ENCODE results near the gene PSMA8. TPM values are rescaled to one million over a fixed set of nuclear protein-coding genes. Genes with fewer than 3 reads are reported as not detected.
"Not testable (repeated sequence)": the region's sequence is repeated elsewhere in the genome, so short reads cannot be mapped to it uniquely, and the experiment has no call there.

PSMA8 gene
- total RNA-seq, 2 donors from 2014 or later = not detected

DNA sequence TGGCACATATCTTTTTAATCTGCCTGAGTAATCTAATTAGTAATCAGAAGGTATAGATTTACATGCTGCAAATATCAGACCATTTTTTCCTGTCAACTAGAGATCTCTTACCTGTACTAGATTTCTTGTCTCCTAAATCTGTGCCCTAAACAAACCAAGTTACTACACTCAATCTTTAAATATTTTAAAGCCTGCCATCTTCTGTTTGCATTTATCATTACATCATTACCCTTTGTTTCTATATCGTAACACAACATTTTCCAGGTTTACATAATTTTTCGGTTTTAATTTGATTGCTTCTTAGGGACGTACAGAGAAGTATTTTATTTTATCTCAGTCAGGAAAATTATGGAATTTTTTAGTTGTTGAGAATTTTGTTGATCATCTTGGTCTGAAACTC lies 25.7 kb downstream of the PSMA8 start:
- Histone ChIP-seq H3K4me3 (no peak overlapping the region), H3K4me1 (no peaks in the 10 kb centered on the region), H3K9me3 (no peaks in the 10 kb centered on the region), H3K27ac (no peak overlapping the region), H3K27me3 (no peaks in the 10 kb centered on the region), H3K36me3 (replicated peaks in 1 of 2; ENCODE audit: insufficient read depth in 1 of 2, low read depth in 2 of 2) (no peaks in the 10 kb centered on the region)
- 21 to 25% methylated on average over 3 of the region's 3 CpGs for WGBS, 2 donors
- intact Hi-C loops (cut with DNase I) = no loop called here
- no peak for ATAC-seq
- no peak for DNase-seq
- no peak for TF ChIP-seq POLR2A (IDR thresholded peaks at IDR 0.05)
- TF ChIP-seq, protein P1, sequence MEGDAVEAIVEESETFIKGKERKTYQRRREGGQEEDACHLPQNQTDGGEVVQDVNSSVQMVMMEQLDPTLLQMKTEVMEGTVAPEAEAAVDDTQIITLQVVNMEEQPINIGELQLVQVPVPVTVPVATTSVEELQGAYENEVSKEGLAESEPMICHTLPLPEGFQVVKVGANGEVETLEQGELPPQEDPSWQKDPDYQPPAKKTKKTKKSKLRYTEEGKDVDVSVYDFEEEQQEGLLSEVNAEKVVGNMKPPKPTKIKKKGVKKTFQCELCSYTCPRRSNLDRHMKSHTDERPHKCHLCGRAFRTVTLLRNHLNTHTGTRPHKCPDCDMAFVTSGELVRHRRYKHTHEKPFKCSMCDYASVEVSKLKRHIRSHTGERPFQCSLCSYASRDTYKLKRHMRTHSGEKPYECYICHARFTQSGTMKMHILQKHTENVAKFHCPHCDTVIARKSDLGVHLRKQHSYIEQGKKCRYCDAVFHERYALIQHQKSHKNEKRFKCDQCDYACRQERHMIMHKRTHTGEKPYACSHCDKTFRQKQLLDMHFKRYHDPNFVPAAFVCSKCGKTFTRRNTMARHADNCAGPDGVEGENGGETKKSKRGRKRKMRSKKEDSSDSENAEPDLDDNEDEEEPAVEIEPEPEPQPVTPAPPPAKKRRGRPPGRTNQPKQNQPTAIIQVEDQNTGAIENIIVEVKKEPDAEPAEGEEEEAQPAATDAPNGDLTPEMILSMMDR (IDR thresholded peaks at IDR 0.05) = peak in 4 of 7 experiments; percentile 12 to 29 (median 23)

DNA sequence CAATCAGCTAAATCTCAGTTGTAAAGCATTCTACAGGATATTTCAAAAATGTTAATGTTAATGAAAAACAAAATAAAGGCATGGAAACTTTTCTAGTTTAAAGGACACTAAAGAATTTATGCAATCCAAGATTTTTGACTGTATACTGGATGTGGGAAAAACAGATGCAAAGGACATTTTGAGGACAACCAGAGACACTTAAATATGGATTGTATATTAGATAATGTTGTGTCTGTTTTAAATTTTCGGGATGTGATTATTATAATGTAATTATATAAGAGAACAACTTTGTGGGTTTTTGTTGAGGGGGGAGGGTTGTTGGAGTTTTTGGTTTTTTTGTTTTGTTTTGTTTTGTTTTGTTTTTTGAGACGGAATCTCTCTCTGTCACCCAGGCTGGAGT lies 30.9 kb downstream of the PSMA8 start:
- no peaks in the 10 kb centered on the region for H3K27me3 ChIP-seq
- no peak overlapping the region for H3K4me3 ChIP-seq
- WGBS, 2 donors = 71 to 83% methylated on average over 2 of the region's 2 CpGs

DNA sequence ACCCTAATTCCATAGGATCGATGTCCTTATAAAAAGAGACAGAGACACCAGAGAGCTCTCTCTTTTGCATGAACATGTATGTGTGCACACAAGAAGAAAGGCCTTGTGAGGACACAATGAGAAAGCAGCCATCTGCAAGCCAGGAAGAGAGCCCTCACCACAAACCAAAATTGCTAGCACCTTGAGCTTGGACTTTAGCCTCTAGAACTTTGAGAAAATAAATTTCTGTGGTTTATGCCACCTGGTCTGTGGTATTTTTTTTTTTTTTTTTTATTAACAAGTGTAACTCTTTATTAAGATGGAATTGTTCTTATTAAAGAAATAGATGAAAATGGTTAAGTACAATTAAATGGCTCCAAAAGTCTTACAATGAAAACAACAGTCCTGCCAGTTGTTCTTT lies 33.9 kb downstream of the PSMA8 start:
- H3K4me1 ChIP-seq; H3K9me3 ChIP-seq; H3K27ac ChIP-seq; DNase-seq; H3K36me3 ChIP-seq (replicated peaks in 1 of 2; ENCODE audit: insufficient read depth in 1 of 2, low read depth in 2 of 2); intact Hi-C loops (cut with DNase I); ATAC-seq; H3K27me3 ChIP-seq; H3K4me3 ChIP-seq: not testable (repeated sequence)
- WGBS, 2 donors = 88 to 92% methylated on average over 1 of the region's 1 CpG

More for the DNA sequence above, 30.9 kb downstream of the PSMA8 start:
- DNase-seq = no peak
- no peak for TF ChIP-seq POLR2A (IDR thresholded peaks at IDR 0.05)
- TF ChIP-seq, protein P1 (IDR thresholded peaks at IDR 0.05) = no peak
- no peaks in the 10 kb centered on the region for H3K36me3 ChIP-seq (replicated peaks in 1 of 2; ENCODE audit: insufficient read depth in 1 of 2, low read depth in 2 of 2)
- no peak overlapping the region for H3K27ac ChIP-seq
- ATAC-seq = no peak
- H3K9me3 ChIP-seq = no peaks in the 10 kb centered on the region
- no peaks in the 10 kb centered on the region for H3K4me1 ChIP-seq
- intact Hi-C loops (cut with DNase I) = no loop called here

DNA sequence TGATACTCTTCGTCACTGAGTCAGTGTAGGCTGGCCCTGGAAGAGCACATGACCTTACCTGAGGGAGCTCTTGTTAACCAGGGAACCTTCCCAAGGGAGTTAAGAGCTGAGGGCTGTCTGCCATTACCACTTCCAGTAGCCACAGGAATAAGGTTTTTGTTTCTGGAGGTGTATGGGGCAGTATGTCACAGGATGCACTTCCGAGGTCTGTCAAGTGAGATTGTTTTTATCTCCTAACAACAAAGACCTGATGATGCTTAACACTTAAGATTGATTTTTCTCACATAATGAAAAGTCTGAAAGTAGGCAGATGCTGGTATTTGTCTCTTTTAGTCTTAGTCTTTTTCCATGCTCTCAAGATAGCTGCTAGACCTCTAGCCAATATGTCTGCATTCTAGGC lies 41.8 kb downstream of the PSMA8 start:
- ATAC-seq (no peak), DNase-seq (no peak)
- 65 to 69% methylated on average over 2 of the region's 2 CpGs for WGBS, 2 donors
- no peaks in the 10 kb centered on the region for H3K36me3 ChIP-seq (replicated peaks in 1 of 2; ENCODE audit: insufficient read depth in 1 of 2, low read depth in 2 of 2)
- no peak overlapping the region for H3K27ac ChIP-seq
- no peaks in the 10 kb centered on the region for H3K27me3 ChIP-seq
- no peak overlapping the region for H3K4me3 ChIP-seq
- no peaks in the 10 kb centered on the region for H3K9me3 ChIP-seq
- H3K4me1 ChIP-seq = no peaks in the 10 kb centered on the region
- intact Hi-C loops (cut with DNase I) = no loop called here
- TF ChIP-seq, protein P1 (IDR thresholded peaks at IDR 0.05) = no peak
- no peak for TF ChIP-seq POLR2A (IDR thresholded peaks at IDR 0.05)

DNA sequence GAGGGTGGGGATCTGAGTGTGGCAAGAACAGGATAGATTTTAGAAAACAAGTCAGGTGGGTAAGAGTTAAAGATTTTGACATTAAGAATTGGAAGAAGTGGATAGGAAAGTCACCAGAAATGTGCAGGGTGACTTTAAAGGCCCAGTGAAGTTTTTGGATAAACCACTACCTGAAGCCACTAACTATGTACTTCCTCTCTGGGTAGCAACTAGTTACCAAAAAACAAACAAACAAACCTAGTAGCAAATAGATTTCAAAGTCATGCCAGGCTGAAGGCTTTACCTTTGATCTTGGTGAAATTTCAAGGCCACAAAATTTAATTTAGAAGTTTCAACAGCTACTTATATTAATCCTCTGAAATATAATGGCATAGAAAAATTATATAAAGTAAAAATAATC lies 42.5 kb downstream of the PSMA8 start:
- intact Hi-C loops (cut with DNase I) = no loop called here
- Histone ChIP-seq H3K36me3 (replicated peaks in 1 of 2; ENCODE audit: insufficient read depth in 1 of 2, low read depth in 2 of 2) (no peaks in the 10 kb centered on the region), H3K9me3 (no peaks in the 10 kb centered on the region), H3K4me1 (no peaks in the 10 kb centered on the region), H3K4me3 (no peak overlapping the region), H3K27ac (no peak overlapping the region), H3K27me3 (no peaks in the 10 kb centered on the region)
- no peak for DNase-seq
- ATAC-seq = no peak
- TF ChIP-seq, protein P1 (IDR thresholded peaks at IDR 0.05) = no peak
- no peak for TF ChIP-seq POLR2A (IDR thresholded peaks at IDR 0.05)

Measured in body of pancreas (tissue), 4 donors.